ENCODE measurements around the gene URB2. TPM values are rescaled to one million over a fixed set of nuclear protein-coding genes. Genes with fewer than 3 reads are reported as not detected.

The URB2 gene
- total and polyA plus RNA-seq, 2 of the 13 experiments (the other 11 are each of a cell fraction or from before 2014, with no cell fraction given): 4.0 to 17.6 TPM

- no peak overlapping the region for H3K4me3 ChIP-seq (replicated peaks in 1 of 3; ENCODE audit: insufficient read depth in 1 of 3, low read depth in 2 of 3, low read length in 3 of 3)
- ChIA-PET POLR2A (no interaction called here), CTCF (ENCODE audit: low intra/inter-chr PET ratio, low total read pairs) (no interaction called here)
- no TSS peak for BruUV-seq (replicated peaks)
- H3K9me3 ChIP-seq (ENCODE audit: low read length): no peaks in the 10 kb centered on the region
- no peak overlapping the region for H3K27ac ChIP-seq (ENCODE audit: extremely low read length, insufficient read depth, low read length)
- H3K27me3 ChIP-seq (ENCODE audit: control insufficient read depth in 1 of 2, insufficient read depth in 2 of 2, low read length in 2 of 2): no peaks in the 10 kb centered on the region
- TF ChIP-seq NR3C1 (CRISPR knock-in tag; IDR thresholded peaks at IDR 0.05): no peak
- no peak for TF ChIP-seq ZNF354B (CRISPR knock-in tag; IDR thresholded peaks at IDR 0.05)
- no peak for TF ChIP-seq SMAD3 (CRISPR knock-in tag; IDR thresholded peaks at IDR 0.05)
- no peak for TF ChIP-seq ERF (CRISPR knock-in tag; IDR thresholded peaks at IDR 0.05)
- no peak for TF ChIP-seq ZNF124 (CRISPR knock-in tag; IDR thresholded peaks at IDR 0.05)
- no peak for TF ChIP-seq ZNF562 (CRISPR knock-in tag; IDR thresholded peaks at IDR 0.05; ENCODE audit: borderline replicate concordance)
- TF ChIP-seq KAT8 (CRISPR knock-in tag; IDR thresholded peaks at IDR 0.05): no peak
- TF ChIP-seq ZBTB14 (CRISPR knock-in tag; IDR thresholded peaks at IDR 0.05): no peak
- no peak for TF ChIP-seq ZNF280B (CRISPR knock-in tag; IDR thresholded peaks at IDR 0.05; ENCODE audit: borderline replicate concordance)
- TF ChIP-seq ZNF709 (CRISPR knock-in tag; IDR thresholded peaks at IDR 0.05): no peak
- no peak for TF ChIP-seq THRA (CRISPR knock-in tag; IDR thresholded peaks at IDR 0.05; ENCODE audit: borderline replicate concordance)
- TF ChIP-seq TBP (CRISPR knock-in tag; IDR thresholded peaks at IDR 0.05): no peak
- TF ChIP-seq PCBP2 (optimal IDR thresholded peaks at IDR 0.05; ENCODE audit: low read depth, low read length, poor library complexity, severe bottlenecking): no peak
- no peaks in the 10 kb centered on the region; the same call in 1 of the 2 replicates for H3K4me1 ChIP-seq (ENCODE audit: insufficient read depth, low read length)
- no peak overlapping the region for H2AFZ ChIP-seq (ENCODE audit: low read length)
- no peak overlapping the region for H3K9ac ChIP-seq (ENCODE audit: insufficient read depth, low read depth, low read length)
- no peak for DNase-seq (ENCODE audit: low spot score)
- ATAC-seq: no peak
- H3K4me2 ChIP-seq (ENCODE audit: low read depth, low read length): no peak overlapping the region
- in situ Hi-C loops (cut with HindIII; ENCODE audit: extremely low pct_ligation_motif_present, low pct_unique_long_range_greater_than_20kb): no loop called here
- FAIRE-seq: no peak
- peaks cover 1 to 7% of the 10 kb centered on the region in 2 experiments; a peak in 1 of 5 replicates for H3K36me3 ChIP-seq (replicated peaks in 1 of 2; ENCODE audit: control insufficient read depth in 1 of 2, insufficient read depth in 2 of 2, low read length in 2 of 2)
- WGBS (ENCODE audit: low lambda C conversion rate): 98% methylated on average over 5 of the region's 7 CpGs
- H3K79me2 ChIP-seq (ENCODE audit: insufficient read depth, low read length): no peaks in the 10 kb centered on the region
- intact Hi-C loops (cut with micrococcal nuclease; ENCODE audit: unreplicated experiment): no loop called here
- no peaks in the 10 kb centered on the region for H4K20me1 ChIP-seq (ENCODE audit: insufficient read depth, low read length)
These were observed 40.0 kb downstream of the URB2 start for GRCh38 chr1:229665912-229666558.
